Hepatocyte (in vitro differentiated cells): ENCODE measurements around the gene KIAA0586.
"Not testable (repeated sequence)": the region's sequence is repeated elsewhere in the genome, so short reads cannot be mapped to it uniquely, and the experiment has no call there.

Experiments used
- CTCF ChIP-seq: fragments of 200-600 bp; sonication (generic); IDR thresholded peaks from 2 replicates; pipeline ENCODE4 v1.5.1; 2016; ENCODE audit warnings: antibody characterized with exemption, mild to moderate bottlenecking; ENCODE audit not compliant: poor library complexity
- EZH2 ChIP-seq: fragments of 200-600 bp; sonication (generic); IDR thresholded peaks from 2 replicates; pipeline ENCODE4 v1.6.1; 2016; ENCODE audit warnings: antibody characterized with exemption, mild to moderate bottlenecking, borderline replicate concordance
- EZH2phosphoT487 ChIP-seq: fragments of 200-600 bp; sonication (generic); IDR thresholded peaks from one replicate; pipeline ENCODE4 v1.6.1; 2018; ENCODE audit warnings: antibody characterized with exemption, mild to moderate bottlenecking, low read depth, moderate library complexity; ENCODE audit not compliant: unreplicated experiment, severe bottlenecking

- not testable (repeated sequence) for TF ChIP-seq CTCF, EZH2phosphoT487, EZH2
Observed at GRCh38 chr14:58478329-58478728, 50.8 kb downstream of the KIAA0586 start.
